Measurements from ENCODE around the gene CA5B. TPM values are rescaled to one million over a fixed set of nuclear protein-coding genes. Genes with fewer than 3 reads are reported as not detected.

Gene CA5B
- total and polyA plus RNA-seq, 2 donors (not counting 1 experiment from before 2014, with no cell fraction given): 7.4 to 11.6 TPM

DNA sequence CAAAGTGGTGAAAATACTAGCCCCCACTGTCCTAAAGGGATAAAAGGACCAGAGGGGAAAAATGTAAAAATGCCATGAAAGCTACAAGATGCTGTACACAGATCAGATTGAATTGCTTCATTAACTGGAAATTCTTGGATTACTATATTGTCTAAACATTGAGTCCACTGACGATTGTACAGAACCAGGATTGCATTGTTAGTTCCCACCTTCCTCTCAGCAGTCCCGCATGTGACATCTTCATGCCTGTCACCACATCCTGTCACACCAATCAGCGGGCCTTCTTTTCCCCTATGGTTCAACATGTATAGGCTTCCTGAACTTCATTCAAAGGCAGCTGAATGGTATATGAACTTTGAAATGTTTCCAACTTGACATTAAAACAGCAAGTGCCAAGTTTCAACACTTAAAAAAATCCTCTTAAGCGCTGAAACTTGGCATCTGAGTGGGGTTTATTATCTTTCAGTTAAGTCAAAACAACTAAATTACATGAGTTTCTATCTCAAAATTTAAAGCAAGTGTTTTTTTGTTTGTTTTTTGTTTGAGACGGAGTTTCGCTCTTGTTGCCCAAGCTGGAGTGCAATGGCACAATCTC lies 76.8 kb downstream of the CA5B start:
- Histone ChIP-seq H3K9me3 (ENCODE audit: control insufficient read depth, insufficient read depth, low read depth, low read length) (no peaks in the 10 kb centered on the region), H3K4me1 (ENCODE audit: control insufficient read depth, extremely low read depth, insufficient read depth, low read length) (no peaks in the 10 kb centered on the region), H3K27ac (ENCODE audit: insufficient read depth, low read length) (no peak overlapping the region), H3K27me3 (ENCODE audit: control insufficient read depth, insufficient read depth, low read length) (no peaks in the 10 kb centered on the region), H4K20me1 (ENCODE audit: control insufficient read depth, extremely low read depth, insufficient read depth, low read length) (no peaks in the 10 kb centered on the region), H3K9ac (ENCODE audit: insufficient read depth, low read length) (no peak overlapping the region), H3K4me2 (ENCODE audit: extremely low read depth, insufficient read depth, low read length) (no peak overlapping the region), H3K79me2 (ENCODE audit: control insufficient read depth, insufficient read depth, low read length) (no peaks in the 10 kb centered on the region), H3K4me3 (replicated peaks in 1 of 4; ENCODE audit: control extremely low read depth in 1 of 4, insufficient read depth in 1 of 4, low read depth in 3 of 4, low read length in 4 of 4) (no peak overlapping the region), H3K36me3 (ENCODE audit: control insufficient read depth, insufficient read depth, low read length) (no peaks in the 10 kb centered on the region), H2AFZ (ENCODE audit: low read length) (no peak overlapping the region)
- TF ChIP-seq, protein P1, sequence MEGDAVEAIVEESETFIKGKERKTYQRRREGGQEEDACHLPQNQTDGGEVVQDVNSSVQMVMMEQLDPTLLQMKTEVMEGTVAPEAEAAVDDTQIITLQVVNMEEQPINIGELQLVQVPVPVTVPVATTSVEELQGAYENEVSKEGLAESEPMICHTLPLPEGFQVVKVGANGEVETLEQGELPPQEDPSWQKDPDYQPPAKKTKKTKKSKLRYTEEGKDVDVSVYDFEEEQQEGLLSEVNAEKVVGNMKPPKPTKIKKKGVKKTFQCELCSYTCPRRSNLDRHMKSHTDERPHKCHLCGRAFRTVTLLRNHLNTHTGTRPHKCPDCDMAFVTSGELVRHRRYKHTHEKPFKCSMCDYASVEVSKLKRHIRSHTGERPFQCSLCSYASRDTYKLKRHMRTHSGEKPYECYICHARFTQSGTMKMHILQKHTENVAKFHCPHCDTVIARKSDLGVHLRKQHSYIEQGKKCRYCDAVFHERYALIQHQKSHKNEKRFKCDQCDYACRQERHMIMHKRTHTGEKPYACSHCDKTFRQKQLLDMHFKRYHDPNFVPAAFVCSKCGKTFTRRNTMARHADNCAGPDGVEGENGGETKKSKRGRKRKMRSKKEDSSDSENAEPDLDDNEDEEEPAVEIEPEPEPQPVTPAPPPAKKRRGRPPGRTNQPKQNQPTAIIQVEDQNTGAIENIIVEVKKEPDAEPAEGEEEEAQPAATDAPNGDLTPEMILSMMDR (conservative IDR thresholded peaks at IDR 0.05 in 1 of 2, IDR thresholded peaks at IDR 0.05 in 1 of 2; ENCODE audit: low read depth in 1 of 2, low read length in 2 of 2): no peak
- DNase-seq (ENCODE audit: low read depth in 2 of 2): no peak

DNA sequence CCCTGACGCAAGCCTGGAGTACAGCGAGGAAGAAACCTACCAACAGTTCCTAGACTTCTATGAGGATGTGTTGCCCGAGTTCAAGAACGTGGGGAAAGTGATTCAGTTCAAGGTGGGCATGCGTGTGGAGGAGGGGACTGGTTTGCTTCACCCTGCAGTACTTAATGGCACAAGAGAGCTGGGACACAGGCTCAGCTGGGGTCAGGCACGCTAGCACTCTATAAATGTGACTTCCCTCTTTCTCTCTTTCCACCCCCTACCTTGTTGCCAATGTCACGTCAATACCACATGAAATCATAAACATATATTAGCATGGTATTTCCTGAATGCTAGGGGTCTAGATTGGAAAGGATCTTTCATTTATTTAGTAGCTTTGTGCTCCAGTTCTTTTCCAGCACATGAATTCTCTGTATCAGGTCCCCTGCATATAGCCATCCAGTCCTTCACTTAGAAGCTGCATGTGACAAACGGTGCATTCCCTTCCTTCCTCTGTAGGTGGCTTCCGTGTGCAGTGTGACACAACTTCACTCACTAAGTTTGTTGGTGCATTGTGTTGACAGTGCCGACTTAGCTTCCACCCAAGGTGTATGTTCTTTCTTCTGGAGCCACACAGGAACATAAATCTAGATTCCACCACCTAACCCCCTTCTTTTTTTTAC lies 77.8 kb downstream of the CA5B start:
- H3K9ac ChIP-seq (ENCODE audit: insufficient read depth, low read length): no peak overlapping the region
- H3K27ac ChIP-seq (ENCODE audit: insufficient read depth, low read length): no peak overlapping the region
- TF ChIP-seq EZH2 (IDR thresholded peaks at IDR 0.05; ENCODE audit: low read length, missing control alignments): no peak
- TF ChIP-seq, protein P1 (conservative IDR thresholded peaks at IDR 0.05 in 1 of 2, IDR thresholded peaks at IDR 0.05 in 1 of 2; ENCODE audit: low read depth in 1 of 2, low read length in 2 of 2): peak in 1 of 2 donors; percentile 37
- H3K36me3 ChIP-seq (ENCODE audit: control insufficient read depth, insufficient read depth, low read length): no peaks in the 10 kb centered on the region
- no peak overlapping the region for H2AFZ ChIP-seq (ENCODE audit: low read length)
- H3K27me3 ChIP-seq (ENCODE audit: control insufficient read depth, insufficient read depth, low read length): no peaks in the 10 kb centered on the region
- peak in 1 of 2 donors; percentile 33 for DNase-seq (ENCODE audit: low read depth in 2 of 2)
- H3K4me1 ChIP-seq (ENCODE audit: control insufficient read depth, extremely low read depth, insufficient read depth, low read length): no peaks in the 10 kb centered on the region
- H3K4me2 ChIP-seq (ENCODE audit: extremely low read depth, insufficient read depth, low read length): no peak overlapping the region
- H4K20me1 ChIP-seq (ENCODE audit: control insufficient read depth, extremely low read depth, insufficient read depth, low read length): no peaks in the 10 kb centered on the region
- H3K4me3 ChIP-seq (replicated peaks in 1 of 4; ENCODE audit: control extremely low read depth in 1 of 4, insufficient read depth in 1 of 4, low read depth in 3 of 4, low read length in 4 of 4): no peak overlapping the region
- H3K9me3 ChIP-seq (ENCODE audit: control insufficient read depth, insufficient read depth, low read depth, low read length): no peaks in the 10 kb centered on the region
- no peaks in the 10 kb centered on the region for H3K79me2 ChIP-seq (ENCODE audit: control insufficient read depth, insufficient read depth, low read length)

DNA sequence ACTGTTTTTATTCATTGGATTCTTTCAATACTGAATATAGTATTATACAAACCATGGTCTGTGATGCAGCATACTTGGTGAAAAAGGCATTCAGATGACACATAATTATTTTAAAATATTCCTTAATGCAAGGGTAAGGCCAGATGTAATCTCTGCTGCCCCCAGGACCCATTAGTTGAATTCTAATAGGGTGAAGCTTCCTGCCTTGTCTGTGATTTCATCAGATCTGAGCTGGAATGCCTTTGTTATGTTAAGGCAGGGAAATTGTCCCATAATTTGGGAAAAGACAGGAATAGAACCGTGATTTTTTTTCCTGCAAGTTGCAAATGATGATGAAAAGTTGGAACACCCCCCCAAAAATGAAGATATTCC lies 78.4 kb downstream of the CA5B start:
- H3K27me3 ChIP-seq (ENCODE audit: control insufficient read depth, insufficient read depth, low read length): no peaks in the 10 kb centered on the region
- no peaks in the 10 kb centered on the region for H3K79me2 ChIP-seq (ENCODE audit: control insufficient read depth, insufficient read depth, low read length)
- H3K9ac ChIP-seq (ENCODE audit: insufficient read depth, low read length): no peak overlapping the region
- H4K20me1 ChIP-seq (ENCODE audit: control insufficient read depth, extremely low read depth, insufficient read depth, low read length): no peaks in the 10 kb centered on the region
- no peaks in the 10 kb centered on the region for H3K4me1 ChIP-seq (ENCODE audit: control insufficient read depth, extremely low read depth, insufficient read depth, low read length)
- DNase-seq (ENCODE audit: low read depth in 2 of 2): peak in 1 of 2 donors; percentile 21
- H3K36me3 ChIP-seq (ENCODE audit: control insufficient read depth, insufficient read depth, low read length): no peaks in the 10 kb centered on the region
- H3K27ac ChIP-seq (ENCODE audit: insufficient read depth, low read length): no peak overlapping the region
- no peaks in the 10 kb centered on the region for H3K9me3 ChIP-seq (ENCODE audit: control insufficient read depth, insufficient read depth, low read depth, low read length)
- no peak overlapping the region for H2AFZ ChIP-seq (ENCODE audit: low read length)
- no peak overlapping the region for H3K4me3 ChIP-seq (replicated peaks in 1 of 4; ENCODE audit: control extremely low read depth in 1 of 4, insufficient read depth in 1 of 4, low read depth in 3 of 4, low read length in 4 of 4)
- H3K4me2 ChIP-seq (ENCODE audit: extremely low read depth, insufficient read depth, low read length): no peak overlapping the region
- TF ChIP-seq EZH2 (IDR thresholded peaks at IDR 0.05; ENCODE audit: low read length, missing control alignments): no peak
- TF ChIP-seq, protein P1 (conservative IDR thresholded peaks at IDR 0.05 in 1 of 2, IDR thresholded peaks at IDR 0.05 in 1 of 2; ENCODE audit: low read depth in 1 of 2, low read length in 2 of 2): no peak
